A549 (cell line): ENCODE results near the gene PLEKHH3.

Experiments
- BHLHE40 ChIP-seq: IDR thresholded peaks from 2 replicates; pipeline ENCODE4 v1.6.1; 2012; ENCODE audit warnings: low read depth, low read length, inconsistent platforms
- CEBPB ChIP-seq, 2 experiments: fragments of >200 bp in 1 of 2; sonication (Bioruptor Twin) in 1 of 2; formaldehyde crosslinking in 1 of 2; IDR thresholded peaks; 2 replicates each; pipeline ENCODE4 v1.6.1; 2012 to 2016
- CTCF ChIP-seq: fragments of >200 bp; sonication (Bioruptor Twin); formaldehyde crosslinking; IDR thresholded peaks from 3 replicates; pipeline ENCODE4 v1.5.1; 2016
- ELK1 ChIP-seq: fragments of 150-350 bp; IDR thresholded peaks from 2 replicates; pipeline ENCODE4 v1.6.1; 2014; ENCODE audit warnings: low read depth, mild to moderate bottlenecking, low read length
- FOSL2 ChIP-seq, 2 experiments: fragments of 450-650 bp in 1 of 2; fragments of >200 bp in 1 of 2; sonication (Bioruptor Twin) in 1 of 2; formaldehyde crosslinking; IDR thresholded peaks; 2 replicates each; pipeline versions ENCODE4 v1.5.0 to v1.6.1; 2016 to 2020; ENCODE audit warnings: mild to moderate bottlenecking in 1 of 2, moderate library complexity in 1 of 2
- HOXA7 ChIP-seq: fragments of 250-450 bp; sonication (Bioruptor Pico); IDR thresholded peaks from 2 replicates; pipeline ENCODE4 v1.5.0; 2020; ENCODE audit warnings: mild to moderate bottlenecking, moderate library complexity
- JUN ChIP-seq, 2 experiments: fragments of >200 bp; sonication (Bioruptor Twin); formaldehyde crosslinking; IDR thresholded peaks; 2 replicates in 1 of 2; 3 replicates in 1 of 2; pipeline ENCODE4 v1.6.1; 2016 to 2017
- POLR2A ChIP-seq: IDR thresholded peaks from 2 replicates; pipeline ENCODE4 v1.6.1; 2012; ENCODE audit warnings: mild to moderate bottlenecking, low read length
- RAD21 ChIP-seq, 2 experiments: fragments of >200 bp in 1 of 2; sonication (Bioruptor Twin) in 1 of 2; formaldehyde crosslinking in 1 of 2; IDR thresholded peaks in 1 of 2; conservative IDR thresholded peaks in 1 of 2; 2 replicates in 1 of 2; 3 replicates in 1 of 2; pipeline ENCODE4 v1.6.1; 2012 to 2018; ENCODE audit warnings: inconsistent platforms in 1 of 2
- SMC3 ChIP-seq: fragments of >200 bp; sonication (Bioruptor Twin); formaldehyde crosslinking; IDR thresholded peaks from 3 replicates; pipeline ENCODE4 v1.6.1; 2018; ENCODE audit warnings: inconsistent platforms
- TF ChIP-seq, protein P1 (sequence below): fragments of 450-650 bp; IDR thresholded peaks from 2 replicates; pipeline ENCODE4 v1.6.1; 2014; ENCODE audit warnings: antibody characterized with exemption

GRCh38 chr17:42687707-42688320 is 11.0 kb upstream of the PLEKHH3 start:
- no peak for TF ChIP-seq CTCF
- no peak for TF ChIP-seq JUN (IDR thresholded peaks at IDR 0.05)
- TF ChIP-seq SMC3, result no peak
- TF ChIP-seq, protein P1, sequence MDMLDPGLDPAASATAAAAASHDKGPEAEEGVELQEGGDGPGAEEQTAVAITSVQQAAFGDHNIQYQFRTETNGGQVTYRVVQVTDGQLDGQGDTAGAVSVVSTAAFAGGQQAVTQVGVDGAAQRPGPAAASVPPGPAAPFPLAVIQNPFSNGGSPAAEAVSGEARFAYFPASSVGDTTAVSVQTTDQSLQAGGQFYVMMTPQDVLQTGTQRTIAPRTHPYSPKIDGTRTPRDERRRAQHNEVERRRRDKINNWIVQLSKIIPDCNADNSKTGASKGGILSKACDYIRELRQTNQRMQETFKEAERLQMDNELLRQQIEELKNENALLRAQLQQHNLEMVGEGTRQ, result no peak
- no peak for TF ChIP-seq BHLHE40
- TF ChIP-seq FOSL2 (IDR thresholded peaks at IDR 0.05), result no peak
- no peak for TF ChIP-seq FOSL2 (CRISPR knock-in tag; IDR thresholded peaks at IDR 0.05)
- TF ChIP-seq POLR2A, result no peak
- no peak for TF ChIP-seq ELK1
- no peak for TF ChIP-seq RAD21 (conservative IDR thresholded peaks at IDR 0.05 in 1 of 2, IDR thresholded peaks at IDR 0.05 in 1 of 2)
- no peak for TF ChIP-seq CEBPB (IDR thresholded peaks at IDR 0.05)
- no peak for TF ChIP-seq HOXA7
